ENCODE measurements around the gene RPL5. TPM values are rescaled to one million over a fixed set of nuclear protein-coding genes. Genes with fewer than 3 reads are reported as not detected.

Gene RPL5
- total RNA-seq, 1 donor from 2014 or later, result 1,372 TPM

DNA sequence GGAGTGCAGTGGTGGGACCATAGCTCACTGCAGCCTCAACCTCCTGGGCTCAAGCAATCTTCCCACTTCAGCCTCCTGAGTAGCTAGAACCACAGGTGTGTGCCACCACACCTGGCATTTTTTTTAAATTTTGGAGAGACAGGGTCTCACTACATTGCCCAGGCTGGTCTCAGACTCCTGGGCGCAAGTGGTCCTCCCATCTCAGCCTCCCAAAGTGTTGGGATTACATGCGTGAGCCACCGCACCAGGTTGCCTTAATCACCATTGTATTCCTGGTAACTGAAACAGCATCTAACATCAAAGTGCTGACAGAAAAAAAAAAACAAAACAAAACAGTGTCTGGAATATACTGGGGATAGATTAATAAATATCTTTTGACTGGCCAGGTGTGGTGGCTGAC, 18.2 kb downstream of the RPL5 start:
- H3K4me3 ChIP-seq (ENCODE audit: low read depth, low read length), result no peak overlapping the region
- DNase-seq (ENCODE audit: low read depth), result no peak
- TF ChIP-seq, protein P1, sequence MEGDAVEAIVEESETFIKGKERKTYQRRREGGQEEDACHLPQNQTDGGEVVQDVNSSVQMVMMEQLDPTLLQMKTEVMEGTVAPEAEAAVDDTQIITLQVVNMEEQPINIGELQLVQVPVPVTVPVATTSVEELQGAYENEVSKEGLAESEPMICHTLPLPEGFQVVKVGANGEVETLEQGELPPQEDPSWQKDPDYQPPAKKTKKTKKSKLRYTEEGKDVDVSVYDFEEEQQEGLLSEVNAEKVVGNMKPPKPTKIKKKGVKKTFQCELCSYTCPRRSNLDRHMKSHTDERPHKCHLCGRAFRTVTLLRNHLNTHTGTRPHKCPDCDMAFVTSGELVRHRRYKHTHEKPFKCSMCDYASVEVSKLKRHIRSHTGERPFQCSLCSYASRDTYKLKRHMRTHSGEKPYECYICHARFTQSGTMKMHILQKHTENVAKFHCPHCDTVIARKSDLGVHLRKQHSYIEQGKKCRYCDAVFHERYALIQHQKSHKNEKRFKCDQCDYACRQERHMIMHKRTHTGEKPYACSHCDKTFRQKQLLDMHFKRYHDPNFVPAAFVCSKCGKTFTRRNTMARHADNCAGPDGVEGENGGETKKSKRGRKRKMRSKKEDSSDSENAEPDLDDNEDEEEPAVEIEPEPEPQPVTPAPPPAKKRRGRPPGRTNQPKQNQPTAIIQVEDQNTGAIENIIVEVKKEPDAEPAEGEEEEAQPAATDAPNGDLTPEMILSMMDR (conservative IDR thresholded peaks at IDR 0.05; ENCODE audit: low read depth, low read length), result no peak

DNA sequence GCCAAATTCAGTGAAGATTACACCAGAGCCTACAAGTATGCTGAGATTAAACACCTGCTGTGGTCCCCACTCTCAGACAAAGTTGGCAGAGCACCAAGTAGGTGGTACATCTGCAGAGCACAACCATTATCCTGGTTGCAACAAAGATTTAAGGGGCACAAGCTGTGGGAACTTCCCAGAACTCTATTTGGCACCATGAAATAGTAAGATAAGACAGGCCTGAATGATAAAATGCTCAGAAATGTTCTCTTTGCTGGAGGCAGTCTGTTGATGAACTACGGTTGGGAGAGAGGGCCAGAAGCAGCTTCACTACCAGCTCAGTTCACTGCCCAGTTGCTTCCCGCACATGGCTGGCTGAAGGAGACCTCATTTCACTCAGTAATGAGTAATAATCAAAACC, 19.9 kb downstream of the RPL5 start:
- H3K4me3 ChIP-seq (ENCODE audit: low read depth, low read length), result no peak overlapping the region
- no peak for DNase-seq (ENCODE audit: low read depth)
- TF ChIP-seq, protein P1 (conservative IDR thresholded peaks at IDR 0.05; ENCODE audit: low read depth, low read length), result no peak

DNA sequence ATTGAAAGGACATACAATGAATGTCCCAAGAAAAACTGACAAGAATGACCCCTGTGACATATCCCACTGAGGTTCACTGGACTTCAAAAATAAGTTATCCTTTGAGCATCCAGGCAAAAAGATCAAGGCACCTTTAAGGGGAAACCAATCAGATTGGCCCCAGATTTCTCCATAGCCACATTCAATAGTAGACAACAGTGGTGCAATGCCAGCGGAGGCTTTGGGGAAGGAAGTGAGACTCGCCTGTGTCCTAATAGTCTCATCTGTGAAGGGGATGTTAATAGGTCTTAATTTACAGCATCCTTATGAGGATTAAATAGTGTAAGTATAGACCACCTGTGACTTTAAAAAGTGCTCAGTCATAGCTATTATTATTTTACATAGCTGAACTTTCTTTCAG, 21.5 kb downstream of the RPL5 start:
- DNase-seq (ENCODE audit: low read depth), result no peak
- H3K4me3 ChIP-seq (ENCODE audit: low read depth, low read length), result no peak overlapping the region
- TF ChIP-seq, protein P1 (conservative IDR thresholded peaks at IDR 0.05; ENCODE audit: low read depth, low read length), result no peak

DNA sequence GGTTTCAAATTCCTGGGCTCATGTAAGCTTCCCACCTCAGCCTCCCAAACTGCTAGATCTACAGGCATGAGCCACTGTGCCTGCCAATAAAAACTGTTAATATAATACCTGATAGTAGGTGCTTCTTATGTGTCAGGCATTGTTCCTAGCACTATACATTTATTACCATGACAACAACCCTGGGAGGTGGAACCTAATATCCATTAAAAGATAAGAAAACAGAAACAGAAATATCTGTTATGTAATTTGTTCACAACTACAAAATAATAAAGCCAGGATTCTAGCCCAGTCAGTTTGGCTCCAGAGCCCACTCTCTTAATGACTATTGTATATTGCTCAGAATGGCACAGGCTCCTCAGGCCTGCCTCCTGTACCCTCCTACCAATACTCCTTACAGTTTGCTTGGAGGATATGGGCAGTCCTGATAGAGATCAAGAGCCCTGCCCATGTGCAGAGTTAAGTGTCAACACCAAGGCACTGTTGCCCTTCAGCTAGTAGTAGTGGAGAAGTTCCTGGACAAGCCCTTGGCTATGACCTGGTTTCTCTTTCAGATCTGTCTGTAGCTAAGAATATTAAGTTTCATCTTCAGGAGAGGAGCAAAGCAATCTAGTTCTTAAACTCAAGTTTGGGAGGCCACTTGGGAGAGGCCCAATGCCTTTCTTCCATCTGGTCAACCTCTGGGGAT, 22.4 kb downstream of the RPL5 start:
- DNase-seq (ENCODE audit: low read depth), result no peak
- H3K4me3 ChIP-seq (ENCODE audit: low read depth, low read length), result no peak overlapping the region
- TF ChIP-seq, protein P1 (conservative IDR thresholded peaks at IDR 0.05; ENCODE audit: low read depth, low read length), result no peak

DNA sequence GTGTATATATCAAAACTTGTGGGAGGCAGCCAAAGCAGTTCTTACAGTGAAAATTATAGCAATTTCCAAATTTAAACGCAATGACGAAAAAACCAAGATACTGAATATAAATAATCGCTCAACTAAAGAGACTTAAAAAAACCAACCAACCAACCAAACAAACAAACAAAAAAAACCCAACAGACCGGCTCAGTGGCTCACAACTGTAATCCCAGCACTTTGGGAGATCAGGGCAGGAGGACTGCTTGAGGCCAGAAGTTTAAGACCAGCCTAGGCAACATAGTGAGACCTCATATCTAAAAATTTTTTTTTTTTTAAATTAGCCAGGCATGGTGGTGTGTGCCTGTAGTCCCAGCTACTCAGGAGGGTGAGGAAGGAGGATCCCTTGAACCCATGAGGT, 23.4 kb downstream of the RPL5 start:
- TF ChIP-seq, protein P1 (conservative IDR thresholded peaks at IDR 0.05; ENCODE audit: low read depth, low read length), result no peak
- DNase-seq (ENCODE audit: low read depth), result no peak
- no peak overlapping the region for H3K4me3 ChIP-seq (ENCODE audit: low read depth, low read length)

DNA sequence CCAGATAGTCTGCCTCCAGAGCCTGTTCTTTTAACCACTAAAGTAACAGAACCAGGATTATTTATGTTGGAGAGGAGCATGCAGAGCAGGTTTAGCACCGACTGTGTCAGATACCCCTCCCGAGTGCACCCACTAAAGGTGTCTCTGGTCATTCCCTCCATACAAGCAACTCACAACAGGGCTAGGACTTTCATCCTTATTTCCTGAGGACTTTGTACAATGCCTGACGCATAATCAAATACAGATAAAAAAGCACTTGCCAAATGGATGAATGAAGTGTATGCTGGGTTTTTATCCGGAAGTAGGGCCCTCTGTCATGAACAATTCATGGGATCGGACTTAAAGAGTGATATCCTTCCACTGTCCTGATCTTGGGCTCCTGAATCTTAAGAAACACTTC, 26.0 kb downstream of the RPL5 start:
- TF ChIP-seq, protein P1 (conservative IDR thresholded peaks at IDR 0.05; ENCODE audit: low read depth, low read length), result no peak
- H3K4me3 ChIP-seq (ENCODE audit: low read depth, low read length), result no peak overlapping the region
- no peak for DNase-seq (ENCODE audit: low read depth)
